HepG2 (cell line): Measurements from ENCODE around the gene BCL2L2. TPM values are rescaled to one million over a fixed set of nuclear protein-coding genes. Genes with fewer than 3 reads are reported as not detected.

Source experiments
- CAMTA2 ChIP-seq: sonication (generic); formaldehyde crosslinking; IDR thresholded peaks from 2 replicates; pipeline ENCODE4 v1.4.0; 2020; ENCODE audit warnings: mild to moderate bottlenecking, missing genetic modification reagents, borderline replicate concordance
- FOXM1 ChIP-seq: sonication (generic); formaldehyde crosslinking; IDR thresholded peaks from 2 replicates; pipeline ENCODE4 v1.5.0; 2020; ENCODE audit warnings: missing genetic modification reagents
- SMAD1 ChIP-seq: sonication (generic); formaldehyde crosslinking; IDR thresholded peaks from 2 replicates; pipeline ENCODE4 v1.4.0; 2020; ENCODE audit warnings: missing genetic modification reagents, low read depth, mild to moderate bottlenecking, borderline replicate concordance
- SNAPC2 ChIP-seq: sonication (generic); formaldehyde crosslinking; IDR thresholded peaks from 2 replicates; pipeline ENCODE4 v1.8.1; 2022; ENCODE audit warnings: mild to moderate bottlenecking, missing genetic modification reagents
- XRCC5 ChIP-seq: fragments of 200-400 bp; formaldehyde crosslinking; optimal IDR thresholded peaks from 2 replicates; pipeline ENCODE3; 2017; ENCODE audit warnings: mild to moderate bottlenecking, low read length
- ZNF124 ChIP-seq: sonication (generic); formaldehyde crosslinking; IDR thresholded peaks from 2 replicates; pipeline ENCODE4 v1.4.0; 2020; ENCODE audit warnings: missing genetic modification reagents
- ZNF136 ChIP-seq: sonication (generic); formaldehyde crosslinking; IDR thresholded peaks from 2 replicates; pipeline ENCODE4 v1.8.1; 2022; ENCODE audit warnings: low read depth, mild to moderate bottlenecking, moderate library complexity, missing genetic modification reagents
- ZNF788 ChIP-seq: sonication (generic); formaldehyde crosslinking; IDR thresholded peaks from 2 replicates; pipeline ENCODE4 v1.5.0; 2020; ENCODE audit warnings: mild to moderate bottlenecking, missing genetic modification reagents, borderline replicate concordance
- ZSCAN31 ChIP-seq: sonication (generic); formaldehyde crosslinking; IDR thresholded peaks from 2 replicates; pipeline ENCODE4 v1.5.0; 2020; ENCODE audit warnings: low read depth, mild to moderate bottlenecking, missing genetic modification reagents
- polyA plus RNA-seq, 8 experiments: library from polyadenylated mRNA; depleted of rRNA in 3 of 8; stranded (reverse) in 7 of 8; unstranded in 1 of 8; fragments of >200 nt; fragmentation: Illumina TruSeq in 4 of 8; extraction: Trizol in 4 of 8; gene quantifications; 2 replicates each; pipeline versions ENCODE4 v1.2.1 to v1.2.3, GENCODE V29; 2011 to 2016; ENCODE audit warnings: low read depth in 4 of 8, missing spikeins in 1 of 8, mixed read lengths in 1 of 8; ENCODE audit not compliant: insufficient read depth in 1 of 8
- total RNA-seq, 5 experiments: library from RNA; depleted of rRNA; stranded (reverse); fragments of >200 nt; fragmentation: Illumina TruSeq; extraction: Trizol; gene quantifications; 2 replicates each; pipeline ENCODE4 v1.2.3, GENCODE V29; 2016; ENCODE audit warnings: low read depth in 1 of 5
- TF ChIP-seq, protein P1 (sequence below): sonication (generic); formaldehyde crosslinking; IDR thresholded peaks from 2 replicates; pipeline ENCODE4; 2020; ENCODE audit warnings: missing genetic modification reagents, mild to moderate bottlenecking, borderline replicate concordance
- TF ChIP-seq, protein P2 (sequence below): sonication (generic); formaldehyde crosslinking; IDR thresholded peaks from 2 replicates; pipeline ENCODE4 v1.4.0; 2020; ENCODE audit warnings: mild to moderate bottlenecking, low read depth, missing genetic modification reagents
- TF ChIP-seq, protein P3 (sequence below), 2 experiments: fragments of 450-650 bp in 1 of 2; sonication (generic) in 1 of 2; formaldehyde crosslinking in 1 of 2; IDR thresholded peaks; 2 replicates each; pipeline versions ENCODE4 v1.6.1 to v1.8.0; 2016 to 2022; ENCODE audit warnings: antibody characterized with exemption in 1 of 2, mild to moderate bottlenecking in 1 of 2, missing genetic modification reagents in 1 of 2
- TF ChIP-seq, protein P4 (sequence below): sonication (generic); formaldehyde crosslinking; IDR thresholded peaks from 2 replicates; pipeline ENCODE4 v1.9.0; 2022; ENCODE audit warnings: low read depth, missing genetic modification reagents

The BCL2L2 gene
- total and polyA plus RNA-seq, 2 of the 13 experiments (the other 11 are each of a cell fraction or from before 2014, with no cell fraction given): 28.1 to 49.8 TPM

DNA sequence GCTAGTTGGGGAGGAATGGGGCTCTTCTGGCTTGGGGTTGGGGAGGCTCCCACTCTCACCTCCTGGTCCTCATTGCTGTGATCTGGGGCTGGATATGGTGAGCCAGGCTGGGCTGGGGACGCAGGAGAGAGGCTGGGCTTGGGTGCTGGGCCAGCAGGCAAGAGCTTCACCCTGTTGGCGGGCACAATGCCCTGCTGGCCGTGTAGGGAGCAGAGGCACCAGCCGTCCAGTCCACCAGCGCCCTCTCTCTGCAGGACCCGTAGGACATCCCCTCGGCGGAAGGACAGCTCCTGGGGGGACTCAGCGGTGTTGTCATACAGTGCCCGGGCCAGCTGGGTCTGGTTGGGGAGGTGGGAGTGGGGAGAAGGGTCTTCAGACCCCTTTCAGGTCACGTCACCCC lies 53.9 kb downstream of the BCL2L2 start (continued):
- TF ChIP-seq, protein P1, sequence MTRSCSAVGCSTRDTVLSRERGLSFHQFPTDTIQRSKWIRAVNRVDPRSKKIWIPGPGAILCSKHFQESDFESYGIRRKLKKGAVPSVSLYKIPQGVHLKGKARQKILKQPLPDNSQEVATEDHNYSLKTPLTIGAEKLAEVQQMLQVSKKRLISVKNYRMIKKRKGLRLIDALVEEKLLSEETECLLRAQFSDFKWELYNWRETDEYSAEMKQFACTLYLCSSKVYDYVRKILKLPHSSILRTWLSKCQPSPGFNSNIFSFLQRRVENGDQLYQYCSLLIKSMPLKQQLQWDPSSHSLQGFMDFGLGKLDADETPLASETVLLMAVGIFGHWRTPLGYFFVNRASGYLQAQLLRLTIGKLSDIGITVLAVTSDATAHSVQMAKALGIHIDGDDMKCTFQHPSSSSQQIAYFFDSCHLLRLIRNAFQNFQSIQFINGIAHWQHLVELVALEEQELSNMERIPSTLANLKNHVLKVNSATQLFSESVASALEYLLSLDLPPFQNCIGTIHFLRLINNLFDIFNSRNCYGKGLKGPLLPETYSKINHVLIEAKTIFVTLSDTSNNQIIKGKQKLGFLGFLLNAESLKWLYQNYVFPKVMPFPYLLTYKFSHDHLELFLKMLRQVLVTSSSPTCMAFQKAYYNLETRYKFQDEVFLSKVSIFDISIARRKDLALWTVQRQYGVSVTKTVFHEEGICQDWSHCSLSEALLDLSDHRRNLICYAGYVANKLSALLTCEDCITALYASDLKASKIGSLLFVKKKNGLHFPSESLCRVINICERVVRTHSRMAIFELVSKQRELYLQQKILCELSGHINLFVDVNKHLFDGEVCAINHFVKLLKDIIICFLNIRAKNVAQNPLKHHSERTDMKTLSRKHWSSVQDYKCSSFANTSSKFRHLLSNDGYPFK (CRISPR knock-in tag): 0 out of 2 replicates have a peak, but pooled peaks have one; percentile 40
- TF ChIP-seq SMAD1 (no peak), SNAPC2 (CRISPR knock-in tag) (0 out of 2 replicates have a peak, but pooled peaks have one; percentile 51), ZNF136 (CRISPR knock-in tag) (no peak), ZNF788 (CRISPR knock-in tag) (peak; percentile 42; the same call in 1 of the 2 replicates), FOXM1 (CRISPR knock-in tag) (no peak), ZNF124 (CRISPR knock-in tag) (0 out of 2 replicates have a peak, but pooled peaks have one; percentile 28), CAMTA2 (CRISPR knock-in tag) (no peak), ZSCAN31 (CRISPR knock-in tag) (0 out of 2 replicates have a peak, but pooled peaks have one; percentile 31), XRCC5 (peak; percentile 65)
- TF ChIP-seq, protein P2, sequence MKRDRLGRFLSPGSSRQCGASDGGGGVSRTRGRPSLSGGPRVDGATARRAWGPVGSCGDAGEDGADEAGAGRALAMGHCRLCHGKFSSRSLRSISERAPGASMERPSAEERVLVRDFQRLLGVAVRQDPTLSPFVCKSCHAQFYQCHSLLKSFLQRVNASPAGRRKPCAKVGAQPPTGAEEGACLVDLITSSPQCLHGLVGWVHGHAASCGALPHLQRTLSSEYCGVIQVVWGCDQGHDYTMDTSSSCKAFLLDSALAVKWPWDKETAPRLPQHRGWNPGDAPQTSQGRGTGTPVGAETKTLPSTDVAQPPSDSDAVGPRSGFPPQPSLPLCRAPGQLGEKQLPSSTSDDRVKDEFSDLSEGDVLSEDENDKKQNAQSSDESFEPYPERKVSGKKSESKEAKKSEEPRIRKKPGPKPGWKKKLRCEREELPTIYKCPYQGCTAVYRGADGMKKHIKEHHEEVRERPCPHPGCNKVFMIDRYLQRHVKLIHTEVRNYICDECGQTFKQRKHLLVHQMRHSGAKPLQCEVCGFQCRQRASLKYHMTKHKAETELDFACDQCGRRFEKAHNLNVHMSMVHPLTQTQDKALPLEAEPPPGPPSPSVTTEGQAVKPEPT: no peak
- TF ChIP-seq, protein P3, sequence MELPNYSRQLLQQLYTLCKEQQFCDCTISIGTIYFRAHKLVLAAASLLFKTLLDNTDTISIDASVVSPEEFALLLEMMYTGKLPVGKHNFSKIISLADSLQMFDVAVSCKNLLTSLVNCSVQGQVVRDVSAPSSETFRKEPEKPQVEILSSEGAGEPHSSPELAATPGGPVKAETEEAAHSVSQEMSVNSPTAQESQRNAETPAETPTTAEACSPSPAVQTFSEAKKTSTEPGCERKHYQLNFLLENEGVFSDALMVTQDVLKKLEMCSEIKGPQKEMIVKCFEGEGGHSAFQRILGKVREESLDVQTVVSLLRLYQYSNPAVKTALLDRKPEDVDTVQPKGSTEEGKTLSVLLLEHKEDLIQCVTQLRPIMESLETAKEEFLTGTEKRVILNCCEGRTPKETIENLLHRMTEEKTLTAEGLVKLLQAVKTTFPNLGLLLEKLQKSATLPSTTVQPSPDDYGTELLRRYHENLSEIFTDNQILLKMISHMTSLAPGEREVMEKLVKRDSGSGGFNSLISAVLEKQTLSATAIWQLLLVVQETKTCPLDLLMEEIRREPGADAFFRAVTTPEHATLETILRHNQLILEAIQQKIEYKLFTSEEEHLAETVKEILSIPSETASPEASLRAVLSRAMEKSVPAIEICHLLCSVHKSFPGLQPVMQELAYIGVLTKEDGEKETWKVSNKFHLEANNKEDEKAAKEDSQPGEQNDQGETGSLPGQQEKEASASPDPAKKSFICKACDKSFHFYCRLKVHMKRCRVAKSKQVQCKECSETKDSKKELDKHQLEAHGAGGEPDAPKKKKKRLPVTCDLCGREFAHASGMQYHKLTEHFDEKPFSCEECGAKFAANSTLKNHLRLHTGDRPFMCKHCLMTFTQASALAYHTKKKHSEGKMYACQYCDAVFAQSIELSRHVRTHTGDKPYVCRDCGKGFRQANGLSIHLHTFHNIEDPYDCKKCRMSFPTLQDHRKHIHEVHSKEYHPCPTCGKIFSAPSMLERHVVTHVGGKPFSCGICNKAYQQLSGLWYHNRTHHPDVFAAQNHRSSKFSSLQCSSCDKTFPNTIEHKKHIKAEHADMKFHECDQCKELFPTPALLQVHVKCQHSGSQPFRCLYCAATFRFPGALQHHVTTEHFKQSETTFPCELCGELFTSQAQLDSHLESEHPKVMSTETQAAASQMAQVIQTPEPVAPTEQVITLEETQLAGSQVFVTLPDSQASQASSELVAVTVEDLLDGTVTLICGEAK (IDR thresholded peaks at IDR 0.05): no peak
- TF ChIP-seq, protein P3 (CRISPR knock-in tag; IDR thresholded peaks at IDR 0.05): no peak
- TF ChIP-seq, protein P4, sequence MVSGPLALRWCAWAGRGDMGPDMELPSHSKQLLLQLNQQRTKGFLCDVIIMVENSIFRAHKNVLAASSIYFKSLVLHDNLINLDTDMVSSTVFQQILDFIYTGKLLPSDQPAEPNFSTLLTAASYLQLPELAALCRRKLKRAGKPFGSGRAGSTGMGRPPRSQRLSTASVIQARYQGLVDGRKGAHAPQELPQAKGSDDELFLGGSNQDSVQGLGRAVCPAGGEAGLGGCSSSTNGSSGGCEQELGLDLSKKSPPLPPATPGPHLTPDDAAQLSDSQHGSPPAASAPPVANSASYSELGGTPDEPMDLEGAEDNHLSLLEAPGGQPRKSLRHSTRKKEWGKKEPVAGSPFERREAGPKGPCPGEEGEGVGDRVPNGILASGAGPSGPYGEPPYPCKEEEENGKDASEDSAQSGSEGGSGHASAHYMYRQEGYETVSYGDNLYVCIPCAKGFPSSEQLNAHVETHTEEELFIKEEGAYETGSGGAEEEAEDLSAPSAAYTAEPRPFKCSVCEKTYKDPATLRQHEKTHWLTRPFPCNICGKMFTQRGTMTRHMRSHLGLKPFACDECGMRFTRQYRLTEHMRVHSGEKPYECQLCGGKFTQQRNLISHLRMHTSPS (CRISPR knock-in tag): peak; percentile 61
